ENCODE measurements around the gene RNF168. TPM values are rescaled to one million over a fixed set of nuclear protein-coding genes. Genes with fewer than 3 reads are reported as not detected.
"Not testable (repeated sequence)": the region's sequence is repeated elsewhere in the genome, so short reads cannot be mapped to it uniquely, and the experiment has no call there.

The RNF168 gene
- total RNA-seq, 1 experiment from 2014 or later: 18.9 TPM

- Mint-ChIP-seq H3K9me3 (ENCODE audit: unreplicated experiment) (peaks cover 10% of the 10 kb centered on the region), H3K4me1 (ENCODE audit: low read depth, unreplicated experiment) (no peaks in the 10 kb centered on the region), H3K4me3 (ENCODE audit: unreplicated experiment) (no peak overlapping the region), H3K27me3 (ENCODE audit: insufficient read depth, unreplicated experiment) (no peaks in the 10 kb centered on the region), H3K36me3 (ENCODE audit: insufficient read depth, unreplicated experiment) (no peaks in the 10 kb centered on the region), H3K27ac (ENCODE audit: unreplicated experiment) (no peak overlapping the region)
- no peaks in the 10 kb centered on the region for H3K9me3 ChIP-seq
- no peak overlapping the region for H3K4me3 ChIP-seq (ENCODE audit: low read depth, low read length)
- no TSS peak for BruUV-seq (replicated peaks)
- intact Hi-C loops (cut with micrococcal nuclease; ENCODE audit: unreplicated experiment): no loop called here
- no peak for TF ChIP-seq CTCF (IDR thresholded peaks at IDR 0.05; ENCODE audit: insufficient read depth in 1 of 2, low read depth in 1 of 2, low read length in 1 of 2, severe bottlenecking in 1 of 2, unreplicated experiment in 1 of 2)
- ChIA-PET POLR2A (no interaction called here), CTCF (no interaction called here)
- no peaks in the 10 kb centered on the region; the same call in 1 of the 2 replicates for H3K36me3 ChIP-seq (ENCODE audit: control insufficient read depth, insufficient read depth, low read length)
- DNase-seq: no peak
- H3K27me3 ChIP-seq (replicated peaks; ENCODE audit: control insufficient read depth, insufficient read depth, low read length): no peaks in the 10 kb centered on the region
- no peaks in the 10 kb centered on the region for H3K4me1 ChIP-seq
Measured at GRCh38 chr3:196458063-196458462, 45.5 kb downstream of the RNF168 start.

GRCh38 chr3:196457470-196457869 lies 46.1 kb downstream of the RNF168 start:
- H3K4me3 ChIP-seq (ENCODE audit: low read depth, low read length); H3K27me3 Mint-ChIP-seq (ENCODE audit: insufficient read depth, unreplicated experiment); H3K4me1 Mint-ChIP-seq (ENCODE audit: low read depth, unreplicated experiment); H3K4me3 Mint-ChIP-seq (ENCODE audit: unreplicated experiment); H3K36me3 ChIP-seq (ENCODE audit: control insufficient read depth, insufficient read depth, low read length); BruUV-seq (replicated peaks); H3K27ac Mint-ChIP-seq (ENCODE audit: unreplicated experiment); intact Hi-C loops (cut with micrococcal nuclease; ENCODE audit: unreplicated experiment); H3K4me1 ChIP-seq; CTCF ChIA-PET; H3K9me3 ChIP-seq; H3K36me3 Mint-ChIP-seq (ENCODE audit: insufficient read depth, unreplicated experiment); POLR2A ChIA-PET; H3K27me3 ChIP-seq (replicated peaks; ENCODE audit: control insufficient read depth, insufficient read depth, low read length); H3K9me3 Mint-ChIP-seq (ENCODE audit: unreplicated experiment): not testable (repeated sequence)
- DNase-seq: peak in 1 of 2 experiments; percentile 3

- Histone ChIP-seq H3K4me3 (ENCODE audit: low read depth, low read length) (no peak overlapping the region), H3K4me1 (no peaks in the 10 kb centered on the region), H3K27me3 (replicated peaks; ENCODE audit: control insufficient read depth, insufficient read depth, low read length) (no peaks in the 10 kb centered on the region), H3K9me3 (no peaks in the 10 kb centered on the region), H3K36me3 (ENCODE audit: control insufficient read depth, insufficient read depth, low read length) (no peaks in the 10 kb centered on the region; the same call in 1 of the 2 replicates)
- Mint-ChIP-seq H3K36me3 (ENCODE audit: insufficient read depth, unreplicated experiment) (no peaks in the 10 kb centered on the region), H3K9me3 (ENCODE audit: unreplicated experiment) (no peaks in the 10 kb centered on the region), H3K4me3 (ENCODE audit: unreplicated experiment) (no peak overlapping the region), H3K27me3 (ENCODE audit: insufficient read depth, unreplicated experiment) (no peaks in the 10 kb centered on the region), H3K27ac (ENCODE audit: unreplicated experiment) (no peak overlapping the region), H3K4me1 (ENCODE audit: low read depth, unreplicated experiment) (no peaks in the 10 kb centered on the region)
- no TSS peak for BruUV-seq (replicated peaks)
- ChIA-PET POLR2A (no interaction called here), CTCF (no interaction called here)
- intact Hi-C loops (cut with micrococcal nuclease; ENCODE audit: unreplicated experiment): no loop called here
- TF ChIP-seq CTCF (IDR thresholded peaks at IDR 0.05; ENCODE audit: insufficient read depth in 1 of 2, low read depth in 1 of 2, low read length in 1 of 2, severe bottlenecking in 1 of 2, unreplicated experiment in 1 of 2): no peak
- DNase-seq: peak in 1 of 2 experiments; percentile 2
Measured at GRCh38 chr3:196454935-196455334, 48.6 kb downstream of the RNF168 start.

- H3K27me3 Mint-ChIP-seq (ENCODE audit: insufficient read depth, unreplicated experiment); H3K4me1 ChIP-seq; H3K36me3 ChIP-seq (ENCODE audit: control insufficient read depth, insufficient read depth, low read length); H3K4me3 Mint-ChIP-seq (ENCODE audit: unreplicated experiment); BruUV-seq (replicated peaks); H3K9me3 Mint-ChIP-seq (ENCODE audit: unreplicated experiment); H3K27ac Mint-ChIP-seq (ENCODE audit: unreplicated experiment); H3K9me3 ChIP-seq; H3K36me3 Mint-ChIP-seq (ENCODE audit: insufficient read depth, unreplicated experiment); H3K27me3 ChIP-seq (replicated peaks; ENCODE audit: control insufficient read depth, insufficient read depth, low read length); CTCF ChIA-PET; H3K4me1 Mint-ChIP-seq (ENCODE audit: low read depth, unreplicated experiment); POLR2A ChIA-PET; H3K4me3 ChIP-seq (ENCODE audit: low read depth, low read length): not testable (repeated sequence)
- intact Hi-C loops (cut with micrococcal nuclease; ENCODE audit: unreplicated experiment): loop anchor here (10.0 kb wide), 1 partner anchor 191 kb away; no protein-coding TSS in a partner anchor
- DNase-seq: peak in 1 of 2 experiments; percentile 35
Measured at GRCh38 chr3:196445391-196445790, 58.2 kb downstream of the RNF168 start.
